IMR-90 (cell line): ENCODE results near the gene IL21R. TPM values are rescaled to one million over a fixed set of nuclear protein-coding genes. Genes with fewer than 3 reads are reported as not detected.

ENCODE experiments used
- ATAC-seq: fragments of 200-7000 bp; cut with Tn5 transposase; 2 replicates; pipeline ENCODE4 v1.9.1; 2020; ENCODE audit warnings: low read depth, mild to moderate bottlenecking, moderate library complexity
- BruUV-seq: library from RNA; stranded (reverse); fragments of 400-500 nt; replicated peaks from 2 replicates; lab custom pipeline; 2021; lab: Mats Ljungman, UMichigan
- CTCF ChIA-PET: fragments of 300-600 bp; formaldehyde crosslinking; extraction: SDS; loops from one replicate; lab custom pipeline; 2021; ENCODE audit warnings: antibody characterized with exemption; lab: Yijun Ruan, JAX
- POLR2A ChIA-PET: fragments of 300-600 bp; sonication (Branson Sonifier 250); formaldehyde crosslinking; loops from one replicate; lab custom pipeline; 2022; ENCODE audit warnings: antibody characterized with exemption; ENCODE audit not compliant: unreplicated experiment; lab: Charles Lee
- DNase-seq: peaks from one replicate; pipeline ENCODE4 v3.0.0; 2013
- H2AFZ ChIP-seq: replicated peaks from 2 replicates; pipeline ENCODE3; 2013; ENCODE audit warnings: low read length, mild to moderate bottlenecking; ENCODE audit not compliant: poor library complexity
- H2AK5ac ChIP-seq: 2 replicates; pipeline ENCODE4 v1.6.1; 2013; ENCODE audit warnings: low read depth, low read length, inconsistent platforms
- H2AK9ac ChIP-seq: replicated peaks from 2 replicates; pipeline ENCODE3; 2013; ENCODE audit warnings: mild to moderate bottlenecking, low read depth, low read length, moderate library complexity; ENCODE audit not compliant: poor library complexity
- H2BK120ac ChIP-seq: 2 replicates; pipeline ENCODE4 v1.6.1; 2013; ENCODE audit warnings: low read depth, low read length, inconsistent platforms
- H2BK15ac ChIP-seq: 3 replicates; pipeline ENCODE4 v1.6.1; 2013; ENCODE audit warnings: low read depth, low read length, inconsistent platforms
- H2BK20ac ChIP-seq: 2 replicates; pipeline ENCODE4 v1.6.1; 2013; ENCODE audit warnings: low read depth, mild to moderate bottlenecking, inconsistent platforms, low read length, moderate library complexity
- H2BK5ac ChIP-seq: 2 replicates; pipeline ENCODE4 v1.6.1; 2013; ENCODE audit warnings: mild to moderate bottlenecking, low read depth, low read length, inconsistent platforms; ENCODE audit not compliant: poor library complexity, severe bottlenecking
- H3K14ac ChIP-seq: replicated peaks from 2 replicates; pipeline ENCODE4 v1.6.1; 2013; ENCODE audit warnings: low read depth, low read length, inconsistent platforms
- H3K18ac ChIP-seq: 2 replicates; pipeline ENCODE4 v1.6.1; 2013; ENCODE audit warnings: low read depth, low read length, control low read depth
- H3K23ac ChIP-seq: 2 replicates; pipeline ENCODE4 v1.6.1; 2013; ENCODE audit warnings: low read depth, low read length, inconsistent platforms
- H3K27ac ChIP-seq: 2 replicates; pipeline ENCODE4 v1.5.1; 2013; ENCODE audit warnings: mild to moderate bottlenecking, control low read depth, low read length; ENCODE audit not compliant: insufficient read depth
- H3K27me3 ChIP-seq: 2 replicates; pipeline ENCODE4 v1.6.1; 2013; ENCODE audit warnings: low read length; ENCODE audit not compliant: control insufficient read depth, insufficient read depth
- H3K36me3 ChIP-seq: 2 replicates; pipeline ENCODE4 v1.6.1; 2013; ENCODE audit warnings: low read length, mixed read lengths; ENCODE audit not compliant: control insufficient read depth, insufficient read depth
- H3K4ac ChIP-seq: 2 replicates; pipeline ENCODE4 v1.6.1; 2013; ENCODE audit warnings: low read depth, low read length, inconsistent platforms
- H3K4me1 ChIP-seq: 2 replicates; pipeline ENCODE4 v1.6.1; 2013; ENCODE audit warnings: low read length, mixed read lengths; ENCODE audit not compliant: control insufficient read depth, insufficient read depth
- H3K4me2 ChIP-seq: 2 replicates; pipeline ENCODE4 v1.6.1; 2013; ENCODE audit warnings: low read depth, mild to moderate bottlenecking, control low read depth, low read length, moderate library complexity
- H3K4me3 ChIP-seq: 2 replicates; pipeline ENCODE4 v1.5.1; 2013; ENCODE audit warnings: low read depth, mild to moderate bottlenecking, control low read depth, low read length, moderate library complexity; ENCODE audit not compliant: insufficient read depth
- H3K56ac ChIP-seq: 2 replicates; pipeline ENCODE4 v1.6.1; 2013; ENCODE audit warnings: low read length, inconsistent platforms; ENCODE audit not compliant: insufficient read depth; ENCODE audit errors: extremely low read depth
- H3K79me1 ChIP-seq, 2 experiments: 2 replicates each; pipeline ENCODE4 v1.6.1; 2013; ENCODE audit warnings: low read length in 2 of 2, inconsistent platforms in 1 of 2, low read depth in 1 of 2
- H3K9ac ChIP-seq: 2 replicates; pipeline ENCODE4 v1.6.1; 2013; ENCODE audit warnings: low read depth, low read length, control low read depth
- H3K9me1 ChIP-seq: 2 replicates; pipeline ENCODE4 v1.6.1; 2013; ENCODE audit warnings: low read length, inconsistent platforms; ENCODE audit not compliant: insufficient read depth
- H3K9me3 ChIP-seq: 2 replicates; pipeline ENCODE4 v1.6.1; 2013; ENCODE audit warnings: low read length; ENCODE audit not compliant: control insufficient read depth, insufficient read depth
- H4K20me1 ChIP-seq: 2 replicates; pipeline ENCODE4 v1.6.1; 2013; ENCODE audit warnings: low read length, inconsistent platforms; ENCODE audit not compliant: insufficient read depth
- H4K5ac ChIP-seq: 2 replicates; pipeline ENCODE4 v1.6.1; 2013; ENCODE audit warnings: mild to moderate bottlenecking, low read depth, low read length, control low read depth
- H4K8ac ChIP-seq, 2 experiments: 2 replicates each; pipeline ENCODE4 v1.6.1; 2013; ENCODE audit warnings: low read depth in 2 of 2, low read length in 2 of 2, control low read depth in 1 of 2, inconsistent platforms in 1 of 2
- H4K91ac ChIP-seq: 2 replicates; pipeline ENCODE4 v1.6.1; 2013; ENCODE audit warnings: low read depth, low read length, inconsistent platforms; ENCODE audit not compliant: insufficient read depth
- CEBPB ChIP-seq: IDR thresholded peaks from 2 replicates; pipeline ENCODE4 v1.6.1; 2012; ENCODE audit warnings: low read depth, low read length, improper control_type of control experiment
- CHD1 ChIP-seq: IDR thresholded peaks from 2 replicates; pipeline ENCODE4 v1.6.1; 2012; ENCODE audit warnings: low read depth, low read length, improper control_type of control experiment
- CTCF ChIP-seq: conservative IDR thresholded peaks from 2 replicates; pipeline ENCODE4 v1.5.1; 2012; ENCODE audit warnings: mild to moderate bottlenecking, low read depth, low read length, improper control_type of control experiment
- ELK1 ChIP-seq: fragments of 150-350 bp; IDR thresholded peaks from 2 replicates; pipeline ENCODE4 v1.6.1; 2016; ENCODE audit warnings: low read depth, mild to moderate bottlenecking, low read length, moderate library complexity, borderline replicate concordance
- FOS ChIP-seq: fragments of 150-350 bp; IDR thresholded peaks from 2 replicates; pipeline ENCODE4 v1.6.1; 2016; ENCODE audit warnings: low read depth, low read length
- MAFK ChIP-seq: IDR thresholded peaks from 2 replicates; pipeline ENCODE4 v1.6.1; 2012; ENCODE audit warnings: low read depth, low read length, improper control_type of control experiment
- MAZ ChIP-seq: IDR thresholded peaks from 2 replicates; pipeline ENCODE4 v1.6.1; 2012; ENCODE audit warnings: low read depth, mild to moderate bottlenecking, low read length, improper control_type of control experiment, moderate library complexity, borderline replicate concordance
- MXI1 ChIP-seq: IDR thresholded peaks from 2 replicates; pipeline ENCODE4 v1.6.1; 2012; ENCODE audit warnings: low read depth, mild to moderate bottlenecking, low read length, moderate library complexity, borderline replicate concordance
- NFE2L2 ChIP-seq: fragments of 150-350 bp; IDR thresholded peaks from 2 replicates; pipeline ENCODE4 v1.6.1; 2016; ENCODE audit warnings: low read depth, mild to moderate bottlenecking, low read length
- POLR2A ChIP-seq: IDR thresholded peaks from 2 replicates; pipeline ENCODE4 v1.6.1; 2012; ENCODE audit warnings: mild to moderate bottlenecking, low read depth, low read length
- RCOR1 ChIP-seq: IDR thresholded peaks from 2 replicates; pipeline ENCODE4 v1.6.1; 2012; ENCODE audit warnings: mild to moderate bottlenecking, low read length, improper control_type of control experiment; ENCODE audit not compliant: insufficient replicate concordance
- RFX5 ChIP-seq: IDR thresholded peaks from 2 replicates; pipeline ENCODE4 v1.8.0; 2012; ENCODE audit warnings: low read depth, mild to moderate bottlenecking, low read length, moderate library complexity
- USF2 ChIP-seq: fragments of 150-350 bp; IDR thresholded peaks from 2 replicates; pipeline ENCODE4 v1.6.1; 2017; ENCODE audit warnings: mild to moderate bottlenecking, antibody characterized with exemption, low read length, low read depth
- dilution Hi-C: fragments of 300-500 bp; cut with HindIII; formaldehyde crosslinking; loops from one replicate; pipeline ENCODE4 v1.14.3; 2018; ENCODE audit warnings: low sequenced_read_pairs; ENCODE audit not compliant: unreplicated experiment
- in situ Hi-C: fragments of 300-500 bp; cut with MboI; formaldehyde crosslinking; loops from 3 replicates; pipeline ENCODE4 v1.14.3; 2019; ENCODE audit warnings: low sequenced_read_pairs, inconsistent platforms, mixed read lengths
- intact Hi-C: fragments of 100-400 bp; cut with micrococcal nuclease; formaldehyde crosslinking; loops from 2 replicates; pipeline ENCODE4 v1.10.0; 2022
- polyA plus RNA-seq, 3 experiments: library from polyadenylated mRNA; depleted of rRNA; stranded (reverse); fragments of >200 nt; gene quantifications; 2 replicates each; pipeline ENCODE4 v1.2.3, GENCODE V29; 2012; ENCODE audit warnings: low replicate concordance in 1 of 3
- total RNA-seq: library from RNA; depleted of rRNA; stranded (reverse); fragments of >200 nt; gene quantifications from 2 replicates; pipeline ENCODE4 v1.2.3, GENCODE V29; 2012

The IL21R gene
- total and polyA plus RNA-seq, 2 of the 4 experiments (the other 2 are of a cell fraction) = 0.72 to 0.97 TPM

- Histone ChIP-seq H3K18ac (no peak overlapping the region), H2BK15ac (no peak overlapping the region), H3K79me1 (no peaks in the 10 kb centered on the region), H3K27me3 (no peaks in the 10 kb centered on the region), H4K5ac (no peak overlapping the region), H3K14ac (no peak overlapping the region), H2BK5ac (no peak overlapping the region), H4K20me1 (no peaks in the 10 kb centered on the region), H2BK20ac (no peak overlapping the region), H3K9ac (no peak overlapping the region), H3K27ac (no peak overlapping the region), H4K8ac (no peak overlapping the region), H3K9me3 (no peaks in the 10 kb centered on the region), H3K4me3 (no peak overlapping the region), H2AK9ac (no peak overlapping the region), H3K9me1 (no peaks in the 10 kb centered on the region), H4K91ac (no peak overlapping the region), H3K4me1 (no peaks in the 10 kb centered on the region), H3K4ac (no peak overlapping the region), H3K23ac (no peak overlapping the region), H2AFZ (no peak overlapping the region), H2AK5ac (no peak overlapping the region), H3K4me2 (no peak overlapping the region), H3K56ac (no peak overlapping the region), H2BK120ac (no peak overlapping the region), H3K36me3 (no peaks in the 10 kb centered on the region)
- ChIA-PET CTCF (no interaction called here), POLR2A (no interaction called here)
- in situ Hi-C loops = loop anchor here (25.0 kb wide), 1 partner anchor 1557 kb away; no protein-coding TSS in a partner anchor
- no peak for ATAC-seq
- dilution Hi-C loops = no loop called here
- TF ChIP-seq USF2 = no peak
- TF ChIP-seq RCOR1 = no peak
- no peak for TF ChIP-seq FOS
- no peak for TF ChIP-seq CEBPB
- no peak for TF ChIP-seq MAZ
- no peak for TF ChIP-seq ELK1
- TF ChIP-seq POLR2A = no peak
- TF ChIP-seq RFX5 = no peak
- no peak for TF ChIP-seq CHD1
- TF ChIP-seq MXI1 = no peak
- TF ChIP-seq NFE2L2 = no peak
- no peak for TF ChIP-seq MAFK
- no peak for TF ChIP-seq CTCF
- BruUV-seq = no TSS peak
- intact Hi-C loops = no loop called here
- no peak for DNase-seq
These were observed 7.5 kb upstream of the IL21R start for GRCh38 chr16:27394516-27394915.
